Measurements from ENCODE around the gene TMEM140. TPM values are rescaled to one million over a fixed set of nuclear protein-coding genes. Genes with fewer than 3 reads are reported as not detected.

TMEM140 gene
- total RNA-seq, 1 experiment from 2014 or later = 3.2 TPM

- Histone ChIP-seq H3K4me3 (ENCODE audit: low read depth in 2 of 2, low read length in 2 of 2) (no peak overlapping the region), H3K9me3 (ENCODE audit: control insufficient read depth, insufficient read depth, low read depth, low read length) (no peaks in the 10 kb centered on the region), H3K36me3 (ENCODE audit: control insufficient read depth, insufficient read depth, low read length) (no peaks in the 10 kb centered on the region), H3K27ac (ENCODE audit: low read length) (no peak overlapping the region), H3K27me3 (ENCODE audit: control insufficient read depth, insufficient read depth, low read length) (no peaks in the 10 kb centered on the region), H3K4me1 (ENCODE audit: control insufficient read depth, insufficient read depth, low read length) (no peaks in the 10 kb centered on the region)
- ChIA-PET POLR2A (no interaction called here), CTCF (no interaction called here)
- in situ Hi-C loops (cut with HindIII; ENCODE audit: low pct_unique_long_range_greater_than_20kb, low sequenced_read_pairs) (no loop called here), intact Hi-C loops (cut with micrococcal nuclease; ENCODE audit: unreplicated experiment) (no loop called here)
- TF ChIP-seq POLR2AphosphoS5 (IDR thresholded peaks at IDR 0.05; ENCODE audit: low read depth, low read length) = no peak
- TF ChIP-seq CTCF (IDR thresholded peaks at IDR 0.05) = no peak
- TF ChIP-seq TCF7L2 (IDR thresholded peaks at IDR 0.05; ENCODE audit: low read depth, low read length) = no peak
- ATAC-seq (no peak), DNase-seq (ENCODE audit: low read depth, low spot score) (no peak)
- BruUV-seq (replicated peaks) = no TSS peak
Observed at GRCh38 chr7:135186841-135187253, 39.0 kb downstream of the TMEM140 start.

GRCh38 chr7:135188298-135188984 is 40.6 kb downstream of the TMEM140 start:
- Histone ChIP-seq H3K4me3 (ENCODE audit: low read depth in 2 of 2, low read length in 2 of 2) (no peak overlapping the region), H3K9me3 (ENCODE audit: control insufficient read depth, insufficient read depth, low read depth, low read length) (no peaks in the 10 kb centered on the region), H3K27ac (ENCODE audit: low read length) (no peak overlapping the region), H3K36me3 (ENCODE audit: control insufficient read depth, insufficient read depth, low read length) (no peaks in the 10 kb centered on the region), H3K4me1 (ENCODE audit: control insufficient read depth, insufficient read depth, low read length) (no peaks in the 10 kb centered on the region), H3K27me3 (ENCODE audit: control insufficient read depth, insufficient read depth, low read length) (no peaks in the 10 kb centered on the region)
- BruUV-seq (replicated peaks) = no TSS peak
- ChIA-PET CTCF (no interaction called here), POLR2A (no interaction called here)
- TF ChIP-seq SIN3A (IDR thresholded peaks at IDR 0.05; ENCODE audit: borderline replicate concordance, insufficient read depth, low read depth, low read length) (no peak), CTCF (IDR thresholded peaks at IDR 0.05) (no peak), TCF7L2 (IDR thresholded peaks at IDR 0.05; ENCODE audit: low read depth, low read length) (no peak), REST (IDR thresholded peaks at IDR 0.05; ENCODE audit: insufficient read depth in 1 of 2, low read depth in 2 of 2, low read length in 1 of 2) (no peak), POLR2AphosphoS5 (IDR thresholded peaks at IDR 0.05; ENCODE audit: low read depth, low read length) (no peak)
- ATAC-seq = no peak
- in situ Hi-C loops (cut with HindIII; ENCODE audit: low pct_unique_long_range_greater_than_20kb, low sequenced_read_pairs) (no loop called here), intact Hi-C loops (cut with micrococcal nuclease; ENCODE audit: unreplicated experiment) (no loop called here)
- no peak for DNase-seq (ENCODE audit: low read depth, low spot score)

Data from Panc1 (cell line).